HG03280 (cell line): ENCODE measurements around the gene NCEH1.
"Not testable (repeated sequence)": the region's sequence is repeated elsewhere in the genome, so short reads cannot be mapped to it uniquely, and the experiment has no call there.

Experiments used
- ATAC-seq: cut with Tn5 transposase; IDR thresholded peaks from one replicate; pipeline ENCODE4 v1.9.1; 2021; ENCODE audit warnings: mild to moderate bottlenecking, moderate library complexity; ENCODE audit not compliant: unreplicated experiment

The NCEH1 gene

GRCh38 chr3:172616031-172616461 is 94.8 kb downstream of the NCEH1 start:
- no peak for ATAC-seq

GRCh38 chr3:172615296-172615695 is 95.6 kb downstream of the NCEH1 start:
- no peak for ATAC-seq

- no peak for ATAC-seq
Measured at GRCh38 chr3:172614340-172615274, 96.3 kb downstream of the NCEH1 start.

DNA sequence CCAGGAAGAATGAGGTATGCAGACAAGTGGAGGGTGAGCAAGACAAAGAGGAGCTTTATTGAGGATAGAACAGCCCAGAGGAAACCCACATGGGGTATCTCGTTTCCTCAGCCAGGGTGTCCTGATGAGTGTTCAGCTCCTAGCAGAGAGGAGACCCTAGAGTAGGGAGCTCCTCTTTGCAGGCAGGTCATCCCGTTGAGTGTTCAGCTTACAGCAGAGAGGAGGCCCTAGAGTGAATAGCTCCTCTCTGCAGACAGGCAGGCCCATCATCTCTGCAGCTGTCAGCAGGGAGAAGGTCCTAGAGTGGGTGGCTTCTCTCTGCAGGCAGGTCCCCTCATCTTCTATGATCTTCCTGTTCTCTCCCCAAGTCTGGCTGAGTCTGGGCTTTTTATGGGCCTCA is 97.0 kb downstream of the NCEH1 start:
- ATAC-seq: no peak

DNA sequence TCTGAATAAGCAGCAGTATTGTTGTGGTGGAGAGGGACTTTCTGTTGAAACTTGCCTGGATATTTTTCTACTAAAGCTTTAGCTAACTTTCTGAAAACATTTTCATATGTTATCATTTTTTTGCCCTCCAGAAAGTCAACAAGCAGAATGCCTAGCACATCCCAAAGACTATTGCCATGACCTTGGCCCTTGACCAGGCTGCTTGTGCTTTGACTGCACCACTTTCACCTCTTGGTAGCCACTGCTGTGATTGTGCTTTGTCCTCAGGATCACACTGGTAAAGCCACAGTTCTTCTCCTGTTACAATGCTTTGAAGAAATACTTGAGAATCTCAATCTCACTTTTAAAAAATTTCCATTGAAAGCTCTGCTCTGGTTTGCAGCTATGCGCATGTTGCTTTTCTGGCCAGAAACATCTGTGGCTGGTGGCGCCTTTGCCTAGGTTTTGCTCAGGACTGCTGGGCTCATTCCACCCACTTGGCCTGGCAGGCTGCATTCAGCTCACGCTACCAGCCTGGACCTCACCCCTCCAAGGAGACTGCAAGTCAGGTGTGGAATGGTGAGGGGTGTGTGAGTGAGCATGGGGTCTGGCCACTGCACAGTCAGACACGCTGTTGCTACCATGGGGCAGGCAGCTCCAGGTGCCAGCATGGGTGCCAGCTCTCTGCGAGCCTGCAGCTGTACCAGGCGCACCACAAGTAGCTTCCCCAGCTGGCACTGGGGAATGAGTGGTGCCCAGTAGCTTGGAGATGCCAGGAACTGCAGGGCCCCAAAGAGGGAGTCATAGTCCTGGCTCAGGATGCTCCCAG is 97.8 kb downstream of the NCEH1 start:
- ATAC-seq: no peak

GRCh38 chr3:172609750-172610149 is 101.1 kb downstream of the NCEH1 start:
- ATAC-seq: no peak

DNA sequence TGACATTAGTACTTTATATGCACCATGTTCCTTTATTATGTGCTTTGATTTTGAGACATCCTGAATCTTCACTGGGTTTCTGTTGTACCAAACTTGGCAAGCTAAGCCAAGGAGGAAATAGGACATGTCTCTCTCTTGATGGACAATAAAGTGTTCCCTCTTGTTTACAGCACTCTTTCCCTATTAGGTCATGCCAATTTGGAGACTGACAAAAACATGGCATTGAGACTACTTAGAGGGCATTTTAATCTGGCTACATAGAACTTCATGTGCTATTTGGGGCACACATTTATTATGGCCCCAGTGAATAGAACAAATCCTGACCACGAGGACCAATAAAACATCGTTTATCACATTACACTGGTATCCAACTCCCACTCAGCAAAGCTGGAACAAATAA is 102.3 kb downstream of the NCEH1 start:
- no peak for ATAC-seq

DNA sequence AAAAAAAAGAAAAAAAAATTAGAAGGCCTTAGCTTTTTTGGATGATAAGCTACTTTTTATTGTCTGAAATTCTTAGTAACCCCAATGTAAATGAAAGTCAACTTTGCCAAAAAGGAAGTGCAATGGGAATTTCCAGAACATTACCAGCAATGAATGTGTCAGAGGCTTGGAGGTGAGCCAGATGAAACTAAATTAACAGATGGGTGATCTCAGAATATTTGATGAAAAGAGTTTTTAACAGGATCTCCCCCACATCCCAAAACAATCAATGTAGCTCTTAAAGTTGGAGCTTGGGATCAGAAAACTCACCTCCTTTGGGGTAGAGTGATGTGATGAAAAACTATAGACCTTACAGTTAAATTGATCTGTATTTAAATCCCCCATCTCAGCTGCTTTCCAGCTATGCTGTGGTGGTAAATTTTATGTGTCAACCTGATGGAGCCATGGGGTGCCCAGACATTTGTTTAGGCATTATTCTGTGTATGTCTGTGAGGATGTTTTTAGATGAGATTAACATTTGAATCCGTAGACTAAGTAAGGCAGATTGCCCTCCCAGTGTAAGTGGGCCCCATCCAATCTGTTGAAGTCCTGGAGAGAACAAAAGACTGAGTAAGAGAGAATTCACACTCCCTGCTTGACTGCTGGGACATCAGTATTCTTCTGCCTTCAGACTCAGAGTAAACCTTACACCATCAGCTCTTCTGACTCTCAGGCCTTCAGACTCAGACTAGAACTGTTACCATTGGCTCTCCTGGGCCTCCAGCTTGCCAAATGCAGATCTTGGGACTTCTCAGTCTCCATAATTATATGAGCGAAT is 103.4 kb downstream of the NCEH1 start:
- no peak for ATAC-seq

- no peak for ATAC-seq
Measured at GRCh38 chr3:172606021-172606420, 104.8 kb downstream of the NCEH1 start.

DNA sequence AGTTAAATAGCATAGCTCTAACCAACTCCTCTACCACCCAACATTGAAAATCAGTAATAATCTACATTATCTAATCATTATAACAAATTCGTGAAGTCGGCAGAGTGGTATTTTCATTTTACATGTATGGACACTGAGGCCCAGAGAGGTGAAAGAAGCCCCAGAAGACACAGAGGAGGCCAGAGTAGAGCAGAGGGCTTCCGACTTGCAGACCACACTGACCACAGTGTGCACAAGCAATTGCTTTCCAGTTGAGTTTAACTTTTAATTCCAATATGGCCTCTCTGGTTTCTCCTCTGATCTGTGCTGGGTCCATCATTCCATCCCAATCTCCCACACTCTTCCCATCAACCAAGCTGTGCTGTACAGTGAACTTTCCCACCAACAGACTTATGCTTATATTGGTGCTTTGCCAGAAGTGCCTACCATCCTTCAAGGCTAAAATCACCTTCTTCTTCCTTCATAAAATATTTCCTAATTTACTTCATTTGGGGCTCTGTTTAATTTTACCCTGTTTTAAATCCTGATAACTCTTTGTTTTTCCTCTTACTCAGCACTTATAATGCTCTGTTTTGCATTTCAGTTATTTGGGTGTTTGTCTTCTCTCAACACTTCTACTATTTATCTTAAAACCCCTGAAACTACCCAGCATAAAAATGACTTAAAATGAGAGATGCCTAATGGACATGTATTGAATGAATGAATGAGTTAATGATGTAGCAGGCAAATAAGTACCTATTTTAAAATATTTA is 105.8 kb downstream of the NCEH1 start:
- no peak for ATAC-seq

- no peak for ATAC-seq
Measured at GRCh38 chr3:172601066-172601832, 109.6 kb downstream of the NCEH1 start.

DNA sequence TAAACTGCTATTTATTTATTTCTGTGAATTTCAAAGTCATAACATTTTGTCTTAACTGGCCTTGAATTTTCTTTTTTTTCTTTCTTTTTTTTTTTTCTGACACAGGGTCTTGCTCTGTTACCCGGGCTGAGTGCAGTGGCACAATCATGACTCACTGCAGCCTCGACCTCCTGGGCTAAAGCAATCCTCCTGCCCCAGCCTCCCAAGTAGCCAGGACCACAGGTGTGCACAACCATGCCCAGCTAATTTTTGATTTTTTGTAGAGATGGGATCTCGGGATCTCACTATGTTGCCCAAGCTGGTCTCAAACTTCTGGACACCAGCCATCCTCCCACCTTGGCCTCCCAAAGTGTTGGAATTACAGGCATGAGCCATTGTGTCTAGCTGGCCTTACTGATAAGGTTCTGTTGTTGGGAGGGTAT is 110.2 kb downstream of the NCEH1 start:
- ATAC-seq: no peak

DNA sequence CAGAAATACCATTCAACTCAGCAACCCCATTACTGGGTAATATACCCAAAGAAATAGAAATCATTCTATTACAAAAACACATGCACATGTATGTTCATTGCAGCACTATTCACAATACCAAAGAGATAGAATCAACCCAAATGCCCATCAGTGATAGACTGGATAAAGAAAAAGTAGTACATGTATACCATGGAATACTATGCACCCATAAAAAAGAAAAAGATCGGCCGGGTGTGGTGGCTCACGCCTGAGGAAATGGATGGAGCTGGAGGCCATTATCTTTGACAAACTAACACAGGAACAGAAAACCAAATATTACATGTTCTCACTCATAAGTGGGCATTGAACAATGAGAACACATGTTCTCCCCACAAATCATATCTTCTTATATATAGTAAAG is 112.0 kb downstream of the NCEH1 start:
- no peak for ATAC-seq

- ATAC-seq: no peak
Measured at GRCh38 chr3:172596394-172596706, 114.5 kb downstream of the NCEH1 start.

GRCh38 chr3:172595664-172596393 is 115.0 kb downstream of the NCEH1 start:
- ATAC-seq: peak; percentile 51

GRCh38 chr3:172594900-172595663 is 115.8 kb downstream of the NCEH1 start:
- ATAC-seq: not testable (repeated sequence)

GRCh38 chr3:172592898-172593669 is 117.8 kb downstream of the NCEH1 start:
- no peak for ATAC-seq
